SU-DHL-6 (cell line): Measurements from ENCODE around the gene MYRF.

Experiments used
- CTCF ChIP-seq: fragments of 200-600 bp; sonication (generic); IDR thresholded peaks from one replicate; pipeline ENCODE4 v1.5.1; 2017; ENCODE audit warnings: antibody characterized with exemption, mild to moderate bottlenecking, low read length, moderate library complexity; ENCODE audit not compliant: insufficient read depth, poor library complexity, severe bottlenecking
- EZH2phosphoT487 ChIP-seq: fragments of 200-600 bp; sonication (generic), shearing (Covaris generic); conservative IDR thresholded peaks from 2 replicates; pipeline ENCODE4 v1.6.1; 2018; ENCODE audit warnings: mild to moderate bottlenecking, antibody characterized with exemption, low read length, moderate library complexity, mixed read lengths

- no peak for TF ChIP-seq EZH2phosphoT487
- no peak for TF ChIP-seq CTCF
Observed at GRCh38 chr11:61736310-61736709, 16.1 kb upstream of the MYRF start.
